Fibroblast of skin of right quadriceps (primary cell): Measurements from ENCODE around the gene SLC11A1.

ENCODE experiments used
- DNase-seq: peaks from one replicate; pipeline ENCODE4 v3.0.0-alpha.2; 2013

SLC11A1 gene

GRCh38 chr2:218406209-218406948, 24.3 kb downstream of the SLC11A1 start:
- peak; percentile 95 for DNase-seq

DNA sequence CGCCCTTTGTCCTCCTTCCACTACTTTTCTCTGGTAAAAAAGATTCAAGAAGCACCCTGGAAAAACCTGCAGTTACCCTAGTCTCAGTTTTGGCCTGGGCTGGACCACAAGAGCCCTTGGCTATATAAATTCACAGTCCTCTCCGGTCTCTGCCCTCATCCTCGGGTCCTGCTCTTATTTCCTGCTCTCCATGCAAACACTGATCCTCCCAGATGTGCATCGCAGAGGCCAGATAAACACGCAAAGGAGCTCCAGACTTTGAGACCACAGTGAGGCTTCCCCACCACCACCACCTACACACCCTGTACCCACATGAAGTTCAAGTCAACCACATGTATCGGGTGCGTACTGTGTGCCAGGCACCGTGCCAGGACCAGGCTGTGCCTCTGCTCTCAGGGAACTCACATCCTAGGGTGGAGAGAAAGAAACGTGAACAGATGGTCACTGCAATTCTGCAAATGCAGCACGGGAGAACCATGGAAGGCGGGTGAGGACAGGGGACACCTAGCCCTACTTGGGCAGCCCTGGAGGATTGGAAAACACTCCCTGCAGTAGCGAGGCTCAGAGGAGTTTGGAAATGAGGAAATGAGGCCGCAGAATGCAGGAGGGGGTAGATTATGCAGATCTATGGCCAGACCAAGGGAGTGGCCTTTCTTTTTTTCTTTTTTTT, 25.0 kb downstream of the SLC11A1 start:
- peak; percentile 45 for DNase-seq

GRCh38 chr2:218407717-218408116, 25.6 kb downstream of the SLC11A1 start:
- DNase-seq: no peak

DNA sequence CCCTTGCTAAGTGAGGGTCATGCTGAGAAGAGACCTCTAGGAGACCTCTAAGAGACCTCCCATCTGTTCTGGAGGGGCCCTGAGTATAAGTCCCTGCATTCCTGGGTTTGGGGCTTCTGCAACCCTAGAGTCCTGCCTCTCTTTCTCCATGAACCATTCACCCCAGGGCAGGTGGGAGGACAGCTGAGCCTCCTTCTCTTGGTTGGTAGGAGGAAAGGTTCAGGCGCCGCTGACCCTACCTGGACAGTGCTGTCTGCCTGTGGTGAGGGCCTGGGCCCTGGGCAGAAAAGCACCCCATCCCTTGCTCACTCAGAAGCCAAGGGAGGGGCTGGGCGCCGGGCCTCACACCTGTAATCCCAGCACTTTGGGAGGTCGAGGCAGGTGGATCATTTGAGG, 36.2 kb downstream of the SLC11A1 start:
- DNase-seq: no peak

- no peak for DNase-seq
Measured at GRCh38 chr2:218418717-218419458, 36.8 kb downstream of the SLC11A1 start, which contains the start of gene VIL1. VIL1 (plus strand) TSS chr2:218419123; CDS start chr2:218423779, 4,656 bp downstream.

- no peak for DNase-seq
Measured at GRCh38 chr2:218419630-218420216, 37.6 kb downstream of the SLC11A1 start.

DNA sequence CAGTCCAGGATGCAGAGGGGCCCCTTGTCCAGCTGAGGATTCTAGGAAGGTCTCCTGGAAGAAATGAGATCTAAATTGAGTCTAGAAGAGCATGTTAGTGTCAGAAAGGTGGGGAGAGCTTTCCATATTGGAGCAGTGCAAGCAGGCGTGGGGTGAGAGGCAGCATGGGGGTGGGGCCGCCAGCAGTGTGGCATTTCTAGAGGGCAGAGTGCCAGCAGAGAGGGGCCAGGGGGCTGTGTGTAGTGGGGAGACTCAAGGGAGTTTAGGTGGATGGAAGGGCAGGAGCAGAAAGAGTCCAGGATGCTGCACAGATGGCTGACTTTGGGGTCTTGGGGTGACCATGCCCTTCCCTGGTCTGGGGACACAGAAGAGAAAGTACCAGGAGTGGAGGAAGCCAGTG, 39.0 kb downstream of the SLC11A1 start:
- DNase-seq: no peak

GRCh38 chr2:218422403-218423086, 40.5 kb downstream of the SLC11A1 start:
- no peak for DNase-seq

DNA sequence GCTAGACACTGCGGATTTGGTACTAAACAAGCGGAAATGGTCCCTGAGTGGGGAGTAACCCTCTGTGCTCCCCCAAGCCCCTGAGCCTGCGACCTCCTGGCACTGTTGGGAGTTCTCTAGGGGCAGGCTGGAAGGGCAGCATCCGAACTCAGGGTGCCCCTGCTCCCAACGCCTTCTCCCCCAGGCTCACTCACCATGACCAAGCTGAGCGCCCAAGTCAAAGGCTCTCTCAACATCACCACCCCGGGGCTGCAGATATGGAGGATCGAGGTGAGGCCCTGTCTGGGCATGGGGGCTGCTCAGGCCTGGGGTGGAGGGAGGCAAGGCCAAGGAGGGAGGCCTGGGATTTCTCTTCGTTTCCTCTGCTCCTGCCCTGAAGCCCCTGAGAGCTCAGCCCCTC, 41.5 kb downstream of the SLC11A1 start:
- no peak for DNase-seq

- no peak for DNase-seq
Measured at GRCh38 chr2:218425531-218425930, 43.5 kb downstream of the SLC11A1 start.

DNA sequence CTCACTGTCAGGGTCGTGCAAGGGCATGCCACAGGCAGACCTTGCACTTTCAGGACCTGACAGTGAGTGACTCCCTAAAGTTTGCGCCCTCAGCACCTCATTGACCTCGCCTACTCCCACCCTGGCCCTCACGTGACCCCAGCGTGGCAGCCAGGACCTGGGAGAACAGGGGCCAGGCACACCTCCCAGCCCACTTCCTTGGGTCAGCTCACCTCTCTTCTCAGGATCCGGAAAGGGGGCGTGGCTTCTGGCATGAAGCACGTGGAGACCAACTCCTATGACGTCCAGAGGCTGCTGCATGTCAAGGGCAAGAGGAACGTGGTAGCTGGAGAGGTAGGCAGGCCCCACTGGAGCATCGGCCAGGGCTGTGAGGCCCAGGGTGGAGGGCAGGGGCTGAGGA, 45.7 kb downstream of the SLC11A1 start:
- DNase-seq: no peak

GRCh38 chr2:218428846-218429558, 46.9 kb downstream of the SLC11A1 start:
- DNase-seq: no peak

DNA sequence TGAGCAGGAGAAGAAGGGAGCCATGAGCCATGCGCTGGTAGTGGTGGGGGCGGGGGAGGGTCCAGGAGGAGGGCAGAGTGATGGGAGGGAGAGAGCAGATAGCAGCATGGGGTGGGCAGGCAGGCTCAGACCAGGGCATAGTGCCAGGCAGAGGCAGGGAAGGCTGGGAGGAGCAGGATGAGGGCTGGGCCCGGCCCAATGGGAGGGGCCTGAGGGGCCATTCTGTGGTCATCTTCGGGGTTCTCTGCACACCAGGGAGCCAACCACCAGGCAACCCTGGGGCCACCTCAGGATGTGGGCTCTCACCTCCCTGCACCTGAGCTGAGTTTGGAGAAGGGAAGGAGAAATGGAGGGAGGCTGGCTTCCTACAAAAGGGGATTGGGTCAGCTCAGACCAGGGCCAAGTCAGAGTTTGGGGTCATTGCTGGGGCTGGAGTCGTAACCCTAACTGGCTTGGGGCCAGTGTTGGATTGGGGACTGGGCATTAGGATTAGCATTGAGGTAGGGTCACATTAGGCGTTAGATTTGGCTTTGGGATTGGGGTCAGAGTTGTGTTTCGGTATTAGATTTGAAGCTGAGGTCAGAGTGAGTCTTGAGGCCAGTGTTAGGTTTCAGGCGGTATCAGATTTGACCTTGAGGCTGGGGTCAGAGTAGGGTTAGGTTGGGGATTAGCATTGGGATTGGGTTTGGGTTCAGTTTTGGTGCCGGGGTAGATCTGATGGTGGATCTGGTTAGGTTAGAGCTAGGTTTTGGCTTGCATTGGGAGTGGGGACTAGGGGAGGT, 48.0 kb downstream of the SLC11A1 start:
- DNase-seq: no peak

DNA sequence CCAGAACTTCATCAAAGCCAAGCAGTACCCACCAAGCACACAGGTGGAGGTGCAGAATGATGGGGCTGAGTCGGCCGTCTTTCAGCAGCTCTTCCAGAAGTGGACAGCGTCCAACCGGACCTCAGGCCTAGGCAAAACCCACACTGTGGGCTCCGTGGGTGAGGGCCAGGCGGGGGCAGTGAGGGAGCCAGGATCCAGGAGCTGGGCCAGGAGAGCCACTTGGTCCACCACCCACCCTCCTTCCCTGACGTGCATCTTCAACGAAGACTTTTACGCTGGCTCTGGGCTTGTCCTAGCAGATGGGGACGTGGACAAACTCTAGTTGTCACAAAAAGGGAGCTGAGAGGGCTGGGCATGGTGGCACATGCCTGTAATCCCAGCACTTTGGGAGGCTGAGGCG, 48.6 kb downstream of the SLC11A1 start:
- DNase-seq: no peak

DNA sequence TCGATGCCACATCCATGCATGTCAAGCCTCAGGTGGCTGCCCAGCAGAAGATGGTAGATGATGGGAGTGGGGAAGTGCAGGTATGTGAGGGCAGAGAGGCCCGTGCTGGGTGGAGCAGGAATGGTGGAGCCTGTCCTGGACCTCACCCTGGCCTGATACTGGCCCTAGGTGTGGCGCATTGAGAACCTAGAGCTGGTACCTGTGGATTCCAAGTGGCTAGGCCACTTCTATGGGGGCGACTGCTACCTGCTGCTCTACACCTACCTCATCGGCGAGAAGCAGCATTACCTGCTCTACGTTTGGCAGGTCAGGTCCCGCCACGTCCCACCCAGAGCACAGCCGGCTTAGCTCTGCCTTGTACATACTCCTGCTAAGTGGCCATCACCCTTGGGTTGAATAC, 49.8 kb downstream of the SLC11A1 start:
- DNase-seq: no peak

GRCh38 chr2:218432676-218433365, 50.7 kb downstream of the SLC11A1 start:
- DNase-seq: no peak

DNA sequence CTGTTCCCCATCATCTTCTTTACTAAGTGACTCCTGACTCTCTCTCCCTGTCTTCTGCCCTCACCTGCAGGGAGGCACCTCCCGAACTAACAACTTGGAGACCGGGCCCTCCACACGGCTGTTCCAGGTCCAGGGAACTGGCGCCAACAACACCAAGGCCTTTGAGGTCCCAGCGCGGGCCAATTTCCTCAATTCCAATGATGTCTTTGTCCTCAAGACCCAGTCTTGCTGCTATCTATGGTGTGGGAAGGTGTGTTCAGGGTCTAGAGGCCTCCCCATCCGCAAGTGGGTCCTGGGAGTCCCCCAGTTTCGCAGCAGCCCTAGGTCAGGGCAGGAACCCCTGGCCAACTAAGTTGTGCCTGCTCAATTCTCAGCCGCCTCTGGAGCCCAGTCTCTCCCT, 52.4 kb downstream of the SLC11A1 start:
- DNase-seq: no peak

- DNase-seq: no peak
Measured at GRCh38 chr2:218435003-218435982, 53.2 kb downstream of the SLC11A1 start.

DNA sequence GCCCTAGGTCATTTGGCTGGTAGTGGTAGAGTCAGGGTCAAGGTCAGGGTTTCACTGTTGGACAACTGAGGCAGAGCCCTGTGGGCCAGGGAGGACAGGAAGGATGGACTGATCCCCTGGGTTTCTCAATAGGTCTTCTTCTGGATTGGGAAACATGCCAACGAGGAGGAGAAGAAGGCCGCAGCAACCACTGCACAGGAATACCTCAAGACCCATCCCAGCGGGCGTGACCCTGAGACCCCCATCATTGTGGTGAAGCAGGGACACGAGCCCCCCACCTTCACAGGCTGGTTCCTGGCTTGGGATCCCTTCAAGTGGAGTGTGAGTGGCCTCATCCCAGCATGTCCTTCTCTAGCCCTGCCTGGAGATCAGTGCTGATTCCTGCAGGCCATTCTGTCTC, 54.9 kb downstream of the SLC11A1 start:
- no peak for DNase-seq
